IMR-90 (cell line): Measurements from ENCODE around the gene C1QTNF12. TPM values are rescaled to one million over a fixed set of nuclear protein-coding genes. Genes with fewer than 3 reads are reported as not detected.

Experiments used
- ATAC-seq: fragments of 200-7000 bp; cut with Tn5 transposase; 2 replicates; pipeline ENCODE4 v1.9.1; 2020; ENCODE audit warnings: low read depth, mild to moderate bottlenecking, moderate library complexity
- BruUV-seq: library from RNA; stranded (reverse); fragments of 400-500 nt; replicated peaks from 2 replicates; lab custom pipeline; 2021; lab: Mats Ljungman, UMichigan
- CTCF ChIA-PET: fragments of 300-600 bp; formaldehyde crosslinking; extraction: SDS; loops from one replicate; lab custom pipeline; 2021; ENCODE audit warnings: antibody characterized with exemption; lab: Yijun Ruan, JAX
- POLR2A ChIA-PET: fragments of 300-600 bp; sonication (Branson Sonifier 250); formaldehyde crosslinking; loops from one replicate; lab custom pipeline; 2022; ENCODE audit warnings: antibody characterized with exemption; ENCODE audit not compliant: unreplicated experiment; lab: Charles Lee
- DNase-seq: peaks from one replicate; pipeline ENCODE4 v3.0.0; 2013
- H2AFZ ChIP-seq: replicated peaks from 2 replicates; pipeline ENCODE3; 2013; ENCODE audit warnings: low read length, mild to moderate bottlenecking; ENCODE audit not compliant: poor library complexity
- H2AK5ac ChIP-seq: 2 replicates; pipeline ENCODE4 v1.6.1; 2013; ENCODE audit warnings: low read depth, low read length, inconsistent platforms
- H2AK9ac ChIP-seq: replicated peaks from 2 replicates; pipeline ENCODE3; 2013; ENCODE audit warnings: mild to moderate bottlenecking, low read depth, low read length, moderate library complexity; ENCODE audit not compliant: poor library complexity
- H2BK120ac ChIP-seq: 2 replicates; pipeline ENCODE4 v1.6.1; 2013; ENCODE audit warnings: low read depth, low read length, inconsistent platforms
- H2BK15ac ChIP-seq: 3 replicates; pipeline ENCODE4 v1.6.1; 2013; ENCODE audit warnings: low read depth, low read length, inconsistent platforms
- H2BK20ac ChIP-seq: 2 replicates; pipeline ENCODE4 v1.6.1; 2013; ENCODE audit warnings: low read depth, mild to moderate bottlenecking, inconsistent platforms, low read length, moderate library complexity
- H2BK5ac ChIP-seq: 2 replicates; pipeline ENCODE4 v1.6.1; 2013; ENCODE audit warnings: mild to moderate bottlenecking, low read depth, low read length, inconsistent platforms; ENCODE audit not compliant: poor library complexity, severe bottlenecking
- H3K14ac ChIP-seq: replicated peaks from 2 replicates; pipeline ENCODE4 v1.6.1; 2013; ENCODE audit warnings: low read depth, low read length, inconsistent platforms
- H3K18ac ChIP-seq: 2 replicates; pipeline ENCODE4 v1.6.1; 2013; ENCODE audit warnings: low read depth, low read length, control low read depth
- H3K23ac ChIP-seq: 2 replicates; pipeline ENCODE4 v1.6.1; 2013; ENCODE audit warnings: low read depth, low read length, inconsistent platforms
- H3K27ac ChIP-seq: 2 replicates; pipeline ENCODE4 v1.5.1; 2013; ENCODE audit warnings: mild to moderate bottlenecking, control low read depth, low read length; ENCODE audit not compliant: insufficient read depth
- H3K27me3 ChIP-seq: 2 replicates; pipeline ENCODE4 v1.6.1; 2013; ENCODE audit warnings: low read length; ENCODE audit not compliant: control insufficient read depth, insufficient read depth
- H3K36me3 ChIP-seq: 2 replicates; pipeline ENCODE4 v1.6.1; 2013; ENCODE audit warnings: low read length, mixed read lengths; ENCODE audit not compliant: control insufficient read depth, insufficient read depth
- H3K4ac ChIP-seq: 2 replicates; pipeline ENCODE4 v1.6.1; 2013; ENCODE audit warnings: low read depth, low read length, inconsistent platforms
- H3K4me1 ChIP-seq: 2 replicates; pipeline ENCODE4 v1.6.1; 2013; ENCODE audit warnings: low read length, mixed read lengths; ENCODE audit not compliant: control insufficient read depth, insufficient read depth
- H3K4me2 ChIP-seq: 2 replicates; pipeline ENCODE4 v1.6.1; 2013; ENCODE audit warnings: low read depth, mild to moderate bottlenecking, control low read depth, low read length, moderate library complexity
- H3K4me3 ChIP-seq: 2 replicates; pipeline ENCODE4 v1.5.1; 2013; ENCODE audit warnings: low read depth, mild to moderate bottlenecking, control low read depth, low read length, moderate library complexity; ENCODE audit not compliant: insufficient read depth
- H3K56ac ChIP-seq: 2 replicates; pipeline ENCODE4 v1.6.1; 2013; ENCODE audit warnings: low read length, inconsistent platforms; ENCODE audit not compliant: insufficient read depth; ENCODE audit errors: extremely low read depth
- H3K79me1 ChIP-seq, 2 experiments: 2 replicates each; pipeline ENCODE4 v1.6.1; 2013; ENCODE audit warnings: low read length in 2 of 2, inconsistent platforms in 1 of 2, low read depth in 1 of 2
- H3K9ac ChIP-seq: 2 replicates; pipeline ENCODE4 v1.6.1; 2013; ENCODE audit warnings: low read depth, low read length, control low read depth
- H3K9me1 ChIP-seq: 2 replicates; pipeline ENCODE4 v1.6.1; 2013; ENCODE audit warnings: low read length, inconsistent platforms; ENCODE audit not compliant: insufficient read depth
- H3K9me3 ChIP-seq: 2 replicates; pipeline ENCODE4 v1.6.1; 2013; ENCODE audit warnings: low read length; ENCODE audit not compliant: control insufficient read depth, insufficient read depth
- H4K20me1 ChIP-seq: 2 replicates; pipeline ENCODE4 v1.6.1; 2013; ENCODE audit warnings: low read length, inconsistent platforms; ENCODE audit not compliant: insufficient read depth
- H4K5ac ChIP-seq: 2 replicates; pipeline ENCODE4 v1.6.1; 2013; ENCODE audit warnings: mild to moderate bottlenecking, low read depth, low read length, control low read depth
- H4K8ac ChIP-seq, 2 experiments: 2 replicates each; pipeline ENCODE4 v1.6.1; 2013; ENCODE audit warnings: low read depth in 2 of 2, low read length in 2 of 2, control low read depth in 1 of 2, inconsistent platforms in 1 of 2
- H4K91ac ChIP-seq: 2 replicates; pipeline ENCODE4 v1.6.1; 2013; ENCODE audit warnings: low read depth, low read length, inconsistent platforms; ENCODE audit not compliant: insufficient read depth
- BHLHE40 ChIP-seq: fragments of 150-350 bp; IDR thresholded peaks from 2 replicates; pipeline ENCODE4 v1.6.1; 2016; ENCODE audit warnings: mild to moderate bottlenecking, low read depth, low read length
- CEBPB ChIP-seq: IDR thresholded peaks from 2 replicates; pipeline ENCODE4 v1.6.1; 2012; ENCODE audit warnings: low read depth, low read length, improper control_type of control experiment
- CHD1 ChIP-seq: IDR thresholded peaks from 2 replicates; pipeline ENCODE4 v1.6.1; 2012; ENCODE audit warnings: low read depth, low read length, improper control_type of control experiment
- FOS ChIP-seq: fragments of 150-350 bp; IDR thresholded peaks from 2 replicates; pipeline ENCODE4 v1.6.1; 2016; ENCODE audit warnings: low read depth, low read length
- MAFK ChIP-seq: IDR thresholded peaks from 2 replicates; pipeline ENCODE4 v1.6.1; 2012; ENCODE audit warnings: low read depth, low read length, improper control_type of control experiment
- MAZ ChIP-seq: IDR thresholded peaks from 2 replicates; pipeline ENCODE4 v1.6.1; 2012; ENCODE audit warnings: low read depth, mild to moderate bottlenecking, low read length, improper control_type of control experiment, moderate library complexity, borderline replicate concordance
- MXI1 ChIP-seq: IDR thresholded peaks from 2 replicates; pipeline ENCODE4 v1.6.1; 2012; ENCODE audit warnings: low read depth, mild to moderate bottlenecking, low read length, moderate library complexity, borderline replicate concordance
- NFE2L2 ChIP-seq: fragments of 150-350 bp; IDR thresholded peaks from 2 replicates; pipeline ENCODE4 v1.6.1; 2016; ENCODE audit warnings: low read depth, mild to moderate bottlenecking, low read length
- POLR2A ChIP-seq: IDR thresholded peaks from 2 replicates; pipeline ENCODE4 v1.6.1; 2012; ENCODE audit warnings: mild to moderate bottlenecking, low read depth, low read length
- RAD21 ChIP-seq: IDR thresholded peaks from 2 replicates; pipeline ENCODE4 v1.6.1; 2012; ENCODE audit warnings: low read length, improper control_type of control experiment
- RCOR1 ChIP-seq: IDR thresholded peaks from 2 replicates; pipeline ENCODE4 v1.6.1; 2012; ENCODE audit warnings: mild to moderate bottlenecking, low read length, improper control_type of control experiment; ENCODE audit not compliant: insufficient replicate concordance
- RFX5 ChIP-seq: IDR thresholded peaks from 2 replicates; pipeline ENCODE4 v1.8.0; 2012; ENCODE audit warnings: low read depth, mild to moderate bottlenecking, low read length, moderate library complexity
- SMC3 ChIP-seq: fragments of 150-350 bp; IDR thresholded peaks from 2 replicates; pipeline ENCODE4 v1.6.1; 2016; ENCODE audit warnings: low read depth, mild to moderate bottlenecking, antibody characterized with exemption, low read length, moderate library complexity
- WGBS, 2 experiments: methylation state at CpG; one replicate each; pipeline versions ENCODE4 v1.1.5 to v1.1.7; 2013; ENCODE audit warnings: missing lambda C conversion rate in 2 of 2; ENCODE audit not compliant: insufficient read length in 1 of 2; ENCODE audit errors: extremely low coverage in 2 of 2; 5-methylcytosine and 5-hydroxymethylcytosine counted together
- dilution Hi-C: fragments of 300-500 bp; cut with HindIII; formaldehyde crosslinking; loops from one replicate; pipeline ENCODE4 v1.14.3; 2018; ENCODE audit warnings: low sequenced_read_pairs; ENCODE audit not compliant: unreplicated experiment
- in situ Hi-C: fragments of 300-500 bp; cut with MboI; formaldehyde crosslinking; loops from 3 replicates; pipeline ENCODE4 v1.14.3; 2019; ENCODE audit warnings: low sequenced_read_pairs, inconsistent platforms, mixed read lengths
- intact Hi-C: fragments of 100-400 bp; cut with micrococcal nuclease; formaldehyde crosslinking; loops from 2 replicates; pipeline ENCODE4 v1.10.0; 2022
- polyA plus RNA-seq, 3 experiments: library from polyadenylated mRNA; depleted of rRNA; stranded (reverse); fragments of >200 nt; gene quantifications; 2 replicates each; pipeline ENCODE4 v1.2.3, GENCODE V29; 2012; ENCODE audit warnings: low replicate concordance in 1 of 3
- total RNA-seq: library from RNA; depleted of rRNA; stranded (reverse); fragments of >200 nt; gene quantifications from 2 replicates; pipeline ENCODE4 v1.2.3, GENCODE V29; 2012
- TF ChIP-seq, protein P1 (sequence below): fragments of 150-350 bp; IDR thresholded peaks from 2 replicates; pipeline ENCODE4 v1.6.1; 2017; ENCODE audit warnings: mild to moderate bottlenecking, antibody characterized with exemption, low read length, low read depth
- TF ChIP-seq, protein P2 (sequence below): fragments of 150-350 bp; IDR thresholded peaks from 2 replicates; pipeline ENCODE4 v1.6.1; 2016; ENCODE audit warnings: low read depth, mild to moderate bottlenecking, low read length, moderate library complexity, borderline replicate concordance
- TF ChIP-seq, protein P3 (sequence below): conservative IDR thresholded peaks from 2 replicates; pipeline ENCODE4 v1.5.1; 2012; ENCODE audit warnings: mild to moderate bottlenecking, low read depth, low read length, improper control_type of control experiment

C1QTNF12 gene
- total and polyA plus RNA-seq, 2 of the 4 experiments (the other 2 are of a cell fraction), result 0.36 to 1.1 TPM

DNA sequence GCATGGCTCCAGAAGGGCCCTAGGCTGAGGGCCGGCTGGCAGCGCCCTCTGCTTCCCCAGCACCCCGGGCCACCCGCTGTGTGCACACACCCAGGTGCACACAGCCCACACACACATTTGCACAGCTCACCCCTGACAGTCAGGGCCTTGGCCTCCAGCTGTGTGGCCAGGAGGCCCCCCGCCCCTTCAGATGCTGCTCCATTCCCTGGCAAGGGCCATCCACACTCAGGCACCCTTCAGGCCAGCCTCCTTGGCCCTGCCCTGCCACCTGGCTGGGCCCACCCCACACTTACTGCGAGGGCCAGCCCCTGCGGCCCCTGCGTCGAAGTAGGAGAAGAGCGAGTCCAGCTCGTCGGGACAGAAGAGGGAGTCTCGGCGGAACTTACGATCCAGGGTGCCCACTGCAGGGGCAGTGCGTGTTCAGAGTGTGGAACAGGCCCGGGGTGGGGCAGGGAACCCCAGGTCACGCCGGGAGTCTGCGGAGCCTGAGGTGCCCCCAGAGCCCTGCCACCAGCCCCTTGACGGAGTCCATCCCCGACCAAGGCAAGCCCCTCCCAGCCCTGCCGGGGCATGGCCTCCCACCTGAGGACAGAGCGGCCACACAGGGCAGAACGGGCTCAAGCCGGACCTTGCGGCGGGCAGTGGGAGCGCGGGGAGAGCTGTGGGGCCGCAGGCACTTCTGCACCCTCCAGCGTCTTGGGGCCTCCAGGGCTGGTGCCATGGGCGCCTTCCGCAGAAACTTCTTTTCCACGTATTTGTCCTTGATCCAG is 48.8 kb upstream of the C1QTNF12 start:
- Histone ChIP-seq H2BK15ac (no peak overlapping the region), H3K18ac (no peak overlapping the region), H3K4ac (no peak overlapping the region), H4K8ac (no peak overlapping the region), H2BK5ac (no peak overlapping the region), H3K23ac (no peak overlapping the region), H3K36me3 (peaks cover 41% of the 10 kb centered on the region), H3K27me3 (no peaks in the 10 kb centered on the region), H2AK9ac (no peak overlapping the region), H4K20me1 (peaks cover 30% of the 10 kb centered on the region), H3K9ac (no peak overlapping the region), H4K91ac (no peak overlapping the region), H3K14ac (no peak overlapping the region), H2BK20ac (no peak overlapping the region), H3K9me3 (no peaks in the 10 kb centered on the region), H3K9me1 (no peaks in the 10 kb centered on the region), H2AFZ (no peak overlapping the region), H3K56ac (no peak overlapping the region), H2BK120ac (no peak overlapping the region), H2AK5ac (no peak overlapping the region), H3K79me1 (no peaks in the 10 kb centered on the region; a peak in 1 of 4 replicates), H3K4me1 (no peaks in the 10 kb centered on the region; the same call in 1 of the 2 replicates), H4K5ac (no peak overlapping the region), H3K27ac (no peak overlapping the region), H3K4me3 (no peak overlapping the region), H3K4me2 (no peak overlapping the region)
- DNase-seq (no peak), ATAC-seq (no peak)
- TF ChIP-seq, protein P1, sequence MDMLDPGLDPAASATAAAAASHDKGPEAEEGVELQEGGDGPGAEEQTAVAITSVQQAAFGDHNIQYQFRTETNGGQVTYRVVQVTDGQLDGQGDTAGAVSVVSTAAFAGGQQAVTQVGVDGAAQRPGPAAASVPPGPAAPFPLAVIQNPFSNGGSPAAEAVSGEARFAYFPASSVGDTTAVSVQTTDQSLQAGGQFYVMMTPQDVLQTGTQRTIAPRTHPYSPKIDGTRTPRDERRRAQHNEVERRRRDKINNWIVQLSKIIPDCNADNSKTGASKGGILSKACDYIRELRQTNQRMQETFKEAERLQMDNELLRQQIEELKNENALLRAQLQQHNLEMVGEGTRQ, result no peak
- TF ChIP-seq RCOR1 (no peak), CEBPB (no peak), SMC3 (no peak), BHLHE40 (no peak), NFE2L2 (no peak), MAZ (no peak), RFX5 (no peak), POLR2A (no peak), MXI1 (no peak), FOS (no peak), RAD21 (no peak), CHD1 (no peak), MAFK (no peak)
- TF ChIP-seq, protein P2, sequence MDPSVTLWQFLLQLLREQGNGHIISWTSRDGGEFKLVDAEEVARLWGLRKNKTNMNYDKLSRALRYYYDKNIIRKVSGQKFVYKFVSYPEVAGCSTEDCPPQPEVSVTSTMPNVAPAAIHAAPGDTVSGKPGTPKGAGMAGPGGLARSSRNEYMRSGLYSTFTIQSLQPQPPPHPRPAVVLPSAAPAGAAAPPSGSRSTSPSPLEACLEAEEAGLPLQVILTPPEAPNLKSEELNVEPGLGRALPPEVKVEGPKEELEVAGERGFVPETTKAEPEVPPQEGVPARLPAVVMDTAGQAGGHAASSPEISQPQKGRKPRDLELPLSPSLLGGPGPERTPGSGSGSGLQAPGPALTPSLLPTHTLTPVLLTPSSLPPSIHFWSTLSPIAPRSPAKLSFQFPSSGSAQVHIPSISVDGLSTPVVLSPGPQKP, result no peak
- TF ChIP-seq, protein P3, sequence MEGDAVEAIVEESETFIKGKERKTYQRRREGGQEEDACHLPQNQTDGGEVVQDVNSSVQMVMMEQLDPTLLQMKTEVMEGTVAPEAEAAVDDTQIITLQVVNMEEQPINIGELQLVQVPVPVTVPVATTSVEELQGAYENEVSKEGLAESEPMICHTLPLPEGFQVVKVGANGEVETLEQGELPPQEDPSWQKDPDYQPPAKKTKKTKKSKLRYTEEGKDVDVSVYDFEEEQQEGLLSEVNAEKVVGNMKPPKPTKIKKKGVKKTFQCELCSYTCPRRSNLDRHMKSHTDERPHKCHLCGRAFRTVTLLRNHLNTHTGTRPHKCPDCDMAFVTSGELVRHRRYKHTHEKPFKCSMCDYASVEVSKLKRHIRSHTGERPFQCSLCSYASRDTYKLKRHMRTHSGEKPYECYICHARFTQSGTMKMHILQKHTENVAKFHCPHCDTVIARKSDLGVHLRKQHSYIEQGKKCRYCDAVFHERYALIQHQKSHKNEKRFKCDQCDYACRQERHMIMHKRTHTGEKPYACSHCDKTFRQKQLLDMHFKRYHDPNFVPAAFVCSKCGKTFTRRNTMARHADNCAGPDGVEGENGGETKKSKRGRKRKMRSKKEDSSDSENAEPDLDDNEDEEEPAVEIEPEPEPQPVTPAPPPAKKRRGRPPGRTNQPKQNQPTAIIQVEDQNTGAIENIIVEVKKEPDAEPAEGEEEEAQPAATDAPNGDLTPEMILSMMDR, result no peak
- intact Hi-C loops, result no loop called here
- dilution Hi-C loops, result no loop called here
- BruUV-seq, result no TSS peak
- in situ Hi-C loops, result no loop called here
- ChIA-PET CTCF (no interaction called here), POLR2A (no interaction called here)
- WGBS, 2 experiments, result 96% methylated on average over 11 of the region's 35 CpGs; no CpG with 5 or more reads in 1 of the 2 experiments
